ENCODE measurements around the gene TMEM217. TPM values are rescaled to one million over a fixed set of nuclear protein-coding genes. Genes with fewer than 3 reads are reported as not detected.

The TMEM217 gene
- polyA plus RNA-seq, 1 experiment = 7.7 TPM

GRCh38 chr6:37287519-37288157 lies 29.7 kb upstream of the TMEM217 start:
- no peak overlapping the region for H3K27ac ChIP-seq (ENCODE audit: low read depth, low read length)
- POLR2A ChIA-PET = no interaction called here
- TF ChIP-seq CTCF (IDR thresholded peaks at IDR 0.05; ENCODE audit: low read depth, low read length) = no peak
- H3K4me3 ChIP-seq (ENCODE audit: low read depth, low read length) = no peak overlapping the region
- CTCF ChIA-PET = interaction anchor here (1.0 kb wide), 1 partner anchor 270 kb away, joined by 4 read pairs; no protein-coding TSS in a partner anchor
- H3K9me3 ChIP-seq (ENCODE audit: control insufficient read depth, insufficient read depth, low read length) = no peaks in the 10 kb centered on the region
- DNase-seq (ENCODE audit: low read depth, low spot score) = no peak
- no peaks in the 10 kb centered on the region for H3K27me3 ChIP-seq (ENCODE audit: control insufficient read depth, insufficient read depth, low read length)

GRCh38 chr6:37285861-37286311 lies 27.9 kb upstream of the TMEM217 start:
- no peak for DNase-seq (ENCODE audit: low read depth, low spot score)
- H3K4me3 ChIP-seq (ENCODE audit: low read depth, low read length) = no peak overlapping the region
- ChIA-PET POLR2A (no interaction called here), CTCF (interaction anchor here (1.1 kb wide), 1 partner anchor 17 kb away, joined by 3 read pairs; no protein-coding TSS in a partner anchor)
- no peak overlapping the region for H3K27ac ChIP-seq (ENCODE audit: low read depth, low read length)
- no peaks in the 10 kb centered on the region for H3K9me3 ChIP-seq (ENCODE audit: control insufficient read depth, insufficient read depth, low read length)
- no peak for TF ChIP-seq CTCF (IDR thresholded peaks at IDR 0.05; ENCODE audit: low read depth, low read length)
- no peaks in the 10 kb centered on the region for H3K27me3 ChIP-seq (ENCODE audit: control insufficient read depth, insufficient read depth, low read length)

- ChIA-PET POLR2A (no interaction called here), CTCF (interaction anchor here (1.1 kb wide), 1 partner anchor 18 kb away, joined by 3 read pairs; no protein-coding TSS in a partner anchor)
- no peak for DNase-seq (ENCODE audit: low read depth, low spot score)
- Histone ChIP-seq H3K27ac (ENCODE audit: low read depth, low read length) (no peak overlapping the region), H3K27me3 (ENCODE audit: control insufficient read depth, insufficient read depth, low read length) (no peaks in the 10 kb centered on the region), H3K9me3 (ENCODE audit: control insufficient read depth, insufficient read depth, low read length) (no peaks in the 10 kb centered on the region), H3K4me3 (ENCODE audit: low read depth, low read length) (no peak overlapping the region)
- no peak for TF ChIP-seq CTCF (IDR thresholded peaks at IDR 0.05; ENCODE audit: low read depth, low read length)
Measured at GRCh38 chr6:37284781-37285180, 26.8 kb upstream of the TMEM217 start.

GRCh38 chr6:37283671-37284151 lies 25.8 kb upstream of the TMEM217 start:
- Histone ChIP-seq H3K27ac (ENCODE audit: low read depth, low read length) (no peak overlapping the region), H3K9me3 (ENCODE audit: control insufficient read depth, insufficient read depth, low read length) (no peaks in the 10 kb centered on the region), H3K27me3 (ENCODE audit: control insufficient read depth, insufficient read depth, low read length) (no peaks in the 10 kb centered on the region), H3K4me3 (ENCODE audit: low read depth, low read length) (no peak overlapping the region)
- no peak for TF ChIP-seq CTCF (IDR thresholded peaks at IDR 0.05; ENCODE audit: low read depth, low read length)
- POLR2A ChIA-PET = no interaction called here
- DNase-seq (ENCODE audit: low read depth, low spot score) = no peak
- CTCF ChIA-PET = no interaction called here

GRCh38 chr6:37283268-37283667 lies 25.3 kb upstream of the TMEM217 start:
- Histone ChIP-seq H3K4me3 (ENCODE audit: low read depth, low read length) (no peak overlapping the region), H3K27me3 (ENCODE audit: control insufficient read depth, insufficient read depth, low read length) (no peaks in the 10 kb centered on the region), H3K27ac (ENCODE audit: low read depth, low read length) (no peak overlapping the region), H3K9me3 (ENCODE audit: control insufficient read depth, insufficient read depth, low read length) (no peaks in the 10 kb centered on the region)
- DNase-seq (ENCODE audit: low read depth, low spot score) = no peak
- CTCF ChIA-PET = no interaction called here
- no peak for TF ChIP-seq CTCF (IDR thresholded peaks at IDR 0.05; ENCODE audit: low read depth, low read length)
- POLR2A ChIA-PET = no interaction called here

Measured in AG04450 (cell line).